GM12878 (cell line): ENCODE measurements around the gene XYLB. TPM values are rescaled to one million over a fixed set of nuclear protein-coding genes. Genes with fewer than 3 reads are reported as not detected.

Experiments used
- ATAC-seq: fragments of 200-7000 bp; cut with Tn5 transposase; 3 replicates; pipeline ENCODE4 v1.9.1; 2020; ENCODE audit warnings: mild to moderate bottlenecking, moderate library complexity
- BruUV-seq: library from RNA; stranded (reverse); fragments of 400-500 nt; replicated peaks from 2 replicates; lab custom pipeline; 2021; lab: Mats Ljungman, UMichigan
- CTCF ChIA-PET: fragments of 300-600 bp; sonication (Branson Sonifier 250); formaldehyde crosslinking; extraction: SDS; loops from one replicate; lab custom pipeline; 2021; ENCODE audit warnings: inconsistent platforms; lab: Yijun Ruan, JAX
- POLR2A ChIA-PET: fragments of 350-600 bp; formaldehyde crosslinking; extraction: SDS; loops from one replicate; lab custom pipeline; 2021; ENCODE audit warnings: inconsistent platforms; lab: Charles Lee
- RAD21 ChIA-PET: fragments of 300-600 bp; sonication (Branson Sonifier 250); formaldehyde crosslinking; loops from one replicate; lab custom pipeline; 2023; ENCODE audit warnings: antibody characterized with exemption; ENCODE audit not compliant: unreplicated experiment; lab: Charles Lee
- SMC1A ChIA-PET: fragments of 300-600 bp; sonication (Branson Sonifier 250); formaldehyde crosslinking; loops from one replicate; lab custom pipeline; 2023; ENCODE audit not compliant: unreplicated experiment, uncharacterized antibody; lab: Charles Lee
- DNase-seq: peaks from one replicate; pipeline ENCODE4 v3.0.0-alpha.2; 2011; ENCODE audit warnings: low read depth, low spot score
- FAIRE-seq: peaks from 3 replicates; lab custom pipeline; 2011; peaks lifted over from hg19 to GRCh38; lab: Jason Lieb, UNC
- H2AFZ ChIP-seq: 2 replicates; pipeline ENCODE4 v1.6.0; 2011; ENCODE audit warnings: low read depth, low read length, control low read depth; ENCODE audit not compliant: control insufficient read depth
- H3K27ac ChIP-seq: 2 replicates; pipeline ENCODE4 v1.5.1; 2011; ENCODE audit warnings: control low read depth; ENCODE audit not compliant: control insufficient read depth, insufficient read depth
- H3K27me3 ChIP-seq, 2 experiments: replicated peaks in 1 of 2; 2 replicates each; pipeline versions ENCODE4 v1.6.0 to v1.6.1; 2011; ENCODE audit warnings: low read length in 1 of 2; ENCODE audit not compliant: control insufficient read depth in 2 of 2, insufficient read depth in 2 of 2
- H3K36me3 ChIP-seq, 2 experiments: 2 replicates each; pipeline ENCODE4 v1.5.1; 2011; ENCODE audit warnings: low read length in 1 of 2; ENCODE audit not compliant: control insufficient read depth in 2 of 2, insufficient read depth in 2 of 2
- H3K4me1 ChIP-seq: 2 replicates; pipeline ENCODE4 v1.6.1; 2011; ENCODE audit warnings: mild to moderate bottlenecking, low read length, moderate library complexity, mixed read lengths; ENCODE audit not compliant: control insufficient read depth, insufficient read depth
- H3K4me2 ChIP-seq: 2 replicates; pipeline ENCODE4 v1.6.0; 2011; ENCODE audit warnings: control low read depth; ENCODE audit not compliant: control insufficient read depth, insufficient read depth
- H3K4me3 ChIP-seq: fragments of 200-600 bp; sonication (generic); 2 replicates; pipeline ENCODE4 v1.5.1; 2016
- H3K79me2 ChIP-seq: 2 replicates; pipeline ENCODE4 v1.6.0; 2011; ENCODE audit warnings: low read length; ENCODE audit not compliant: control insufficient read depth, insufficient read depth
- H3K9ac ChIP-seq: 2 replicates; pipeline ENCODE4 v1.8.0; 2011; ENCODE audit warnings: low read length, control low read depth, mixed read lengths; ENCODE audit not compliant: control insufficient read depth, insufficient read depth
- H3K9me3 ChIP-seq: replicated peaks from 3 replicates; pipeline ENCODE4 v1.5.1; 2011; ENCODE audit warnings: mild to moderate bottlenecking, low read length; ENCODE audit not compliant: control insufficient read depth, insufficient read depth
- H4K20me1 ChIP-seq: 2 replicates; pipeline ENCODE4 v1.6.0; 2011; ENCODE audit not compliant: control insufficient read depth, insufficient read depth
- BCLAF1 ChIP-seq: fragments of 450-650 bp; IDR thresholded peaks from 2 replicates; pipeline ENCODE4 v1.6.1; 2017; ENCODE audit warnings: antibody characterized with exemption, mild to moderate bottlenecking, moderate library complexity
- BHLHE40 ChIP-seq, 2 experiments: fragments of 450-650 bp in 1 of 2; IDR thresholded peaks; 2 replicates each; pipeline ENCODE4 v1.6.1; 2011 to 2017; ENCODE audit warnings: low read depth in 2 of 2, borderline replicate concordance in 1 of 2, improper control_type of control experiment in 1 of 2, low read length in 1 of 2, mild to moderate bottlenecking in 1 of 2
- CBX3 ChIP-seq: fragments of 200-600 bp; sonication (generic); IDR thresholded peaks from 2 replicates; pipeline ENCODE4 v1.6.1; 2016; ENCODE audit warnings: low read depth, borderline replicate concordance
- GABPA ChIP-seq: IDR thresholded peaks from 2 replicates; pipeline ENCODE4 v1.6.1; 2014; ENCODE audit warnings: antibody characterized with exemption, low read depth, mild to moderate bottlenecking, inconsistent platforms
- IRF5 ChIP-seq: fragments of 450-650 bp; IDR thresholded peaks from 2 replicates; pipeline ENCODE4 v1.6.1; 2017; ENCODE audit warnings: borderline replicate concordance
- NR2C2 ChIP-seq: IDR thresholded peaks from 2 replicates; pipeline ENCODE4 v1.6.1; 2011; ENCODE audit warnings: borderline replicate concordance, low read depth; ENCODE audit not compliant: control insufficient read depth, insufficient read length
- POU2F2 ChIP-seq: IDR thresholded peaks from 3 replicates; pipeline ENCODE4 v1.6.1; 2011; ENCODE audit warnings: low read depth, mild to moderate bottlenecking, low read length, borderline replicate concordance
- RELA ChIP-seq: fragments of 450-650 bp; IDR thresholded peaks from 2 replicates; pipeline ENCODE4 v1.8.0; 2014; ENCODE audit warnings: borderline replicate concordance; ENCODE audit not compliant: partially characterized antibody
- STAT3 ChIP-seq: IDR thresholded peaks from 2 replicates; pipeline ENCODE4 v1.6.1; 2011; ENCODE audit warnings: low read depth, low read length, improper control_type of control experiment
- SUPT20H ChIP-seq: IDR thresholded peaks from 2 replicates; pipeline ENCODE4 v1.6.1; 2011; ENCODE audit warnings: low read depth, mild to moderate bottlenecking, low read length, moderate library complexity, borderline replicate concordance; ENCODE audit not compliant: control insufficient read depth
- ZBED1 ChIP-seq: IDR thresholded peaks from 2 replicates; pipeline ENCODE4 v1.6.1; 2016; ENCODE audit warnings: borderline replicate concordance
- ZSCAN29 ChIP-seq: fragments of 450-650 bp; IDR thresholded peaks from 2 replicates; pipeline ENCODE4 v1.6.1; 2017; ENCODE audit warnings: mild to moderate bottlenecking, moderate library complexity
- WGBS: methylation state at CpG from one replicate; pipeline ENCODE4 v1.1.6; 2016; ENCODE audit warnings: low lambda C conversion rate; ENCODE audit not compliant: insufficient replicate concordance, insufficient coverage; ENCODE audit errors: missing lambda C conversion rate; 5-methylcytosine and 5-hydroxymethylcytosine counted together
- in situ Hi-C: fragments of 300-500 bp; cut with MboI; formaldehyde crosslinking; loops from 9 replicates; pipeline ENCODE4 v1.14.3; 2018; ENCODE audit warnings: mixed read lengths
- intact Hi-C: fragments of 100-400 bp; cut with micrococcal nuclease; formaldehyde crosslinking; loops from one replicate; pipeline ENCODE4 v1.14.2; 2022; ENCODE audit not compliant: unreplicated experiment
- polyA plus RNA-seq, 11 experiments: library from polyadenylated mRNA; depleted of rRNA in 4 of 11; unstranded in 6 of 11; stranded (reverse) in 5 of 11; fragments of >200 nt; fragmentation: Nextera tagmentation in 4 of 11; fragmentation: Illumina TruSeq in 1 of 11; extraction: Ambion mirVana in 4 of 11; extraction: Trizol in 1 of 11; gene quantifications; 1 replicate in 1 of 11; 2 replicates in 10 of 11; pipeline versions ENCODE4 v1.2.1 to v1.2.3, GENCODE V29; 2011 to 2016; ENCODE audit warnings: inconsistent platforms in 2 of 11, missing spikeins in 2 of 11, low read depth in 1 of 11
- total RNA-seq, 4 experiments: library from RNA; depleted of rRNA in 3 of 4; stranded (reverse); fragments of >200 nt in 3 of 4; fragmentation: Illumina TruSeq in 1 of 4; extraction: Trizol in 1 of 4; gene quantifications; 2 replicates each; pipeline versions ENCODE4 v1.2.1 to v1.2.3, GENCODE V29; 2013 to 2021

The XYLB gene
- total and polyA plus RNA-seq, 10 of the 15 experiments (the other 5 are each of a cell fraction or from before 2014, with no cell fraction given), result 0.60 to 6.1 (median 3.5) TPM

- BruUV-seq, result no TSS peak
- ChIA-PET CTCF (no interaction called here), POLR2A (interaction anchor here (0.6 kb wide), 1 partner anchor 12 kb away, joined by 3 read pairs; no protein-coding TSS in a partner anchor), RAD21 (no interaction called here), SMC1A (no interaction called here)
- TF ChIP-seq BCLAF1 (no peak), NR2C2 (no peak), BHLHE40 (IDR thresholded peaks at IDR 0.05; ENCODE audit: borderline replicate concordance in 1 of 2, low read depth in 2 of 2, low read length in 1 of 2) (no peak), ZSCAN29 (no peak), STAT3 (no peak), RELA (no peak), IRF5 (no peak), GABPA (no peak), CBX3 (no peak), SUPT20H (no peak), ZBED1 (no peak), POU2F2 (no peak)
- H2AFZ ChIP-seq, result no peak overlapping the region
- intact Hi-C loops, result loop anchor here (5.0 kb wide), 1 partner anchor 117 kb away; no protein-coding TSS in a partner anchor
- peaks cover 0 to 7% of the 10 kb centered on the region in 2 experiments; a peak in 3 of 4 replicates for H3K36me3 ChIP-seq
- no peaks in the 10 kb centered on the region for H3K9me3 ChIP-seq
- no peak overlapping the region for H3K9ac ChIP-seq
- H4K20me1 ChIP-seq, result no peaks in the 10 kb centered on the region
- no peak overlapping the region for H3K4me3 ChIP-seq
- 94% methylated on average over 13 of the region's 13 CpGs for WGBS
- no peaks in the 10 kb centered on the region for H3K4me1 ChIP-seq
- no peaks in the 10 kb centered on the region for H3K79me2 ChIP-seq
- DNase-seq (no peak), ATAC-seq (no peak), FAIRE-seq (no peak)
- no peaks in the 10 kb centered on the region for H3K27me3 ChIP-seq
- H3K27ac ChIP-seq, result no peak overlapping the region
- in situ Hi-C loops, result no loop called here
- H3K4me2 ChIP-seq, result no peak overlapping the region
Measured at GRCh38 chr3:38365469-38366062, 19.0 kb downstream of the XYLB start.
